HG03064 (cell line): ENCODE measurements around the gene ATP5F1D.

Source experiments
- ATAC-seq: cut with Tn5 transposase; IDR thresholded peaks from one replicate; pipeline ENCODE4 v1.9.1; 2021; ENCODE audit warnings: low read depth; ENCODE audit not compliant: unreplicated experiment

The ATP5F1D gene

GRCh38 chr19:1256646-1257474, 15.3 kb downstream of the ATP5F1D start:
- ATAC-seq, result no peak

DNA sequence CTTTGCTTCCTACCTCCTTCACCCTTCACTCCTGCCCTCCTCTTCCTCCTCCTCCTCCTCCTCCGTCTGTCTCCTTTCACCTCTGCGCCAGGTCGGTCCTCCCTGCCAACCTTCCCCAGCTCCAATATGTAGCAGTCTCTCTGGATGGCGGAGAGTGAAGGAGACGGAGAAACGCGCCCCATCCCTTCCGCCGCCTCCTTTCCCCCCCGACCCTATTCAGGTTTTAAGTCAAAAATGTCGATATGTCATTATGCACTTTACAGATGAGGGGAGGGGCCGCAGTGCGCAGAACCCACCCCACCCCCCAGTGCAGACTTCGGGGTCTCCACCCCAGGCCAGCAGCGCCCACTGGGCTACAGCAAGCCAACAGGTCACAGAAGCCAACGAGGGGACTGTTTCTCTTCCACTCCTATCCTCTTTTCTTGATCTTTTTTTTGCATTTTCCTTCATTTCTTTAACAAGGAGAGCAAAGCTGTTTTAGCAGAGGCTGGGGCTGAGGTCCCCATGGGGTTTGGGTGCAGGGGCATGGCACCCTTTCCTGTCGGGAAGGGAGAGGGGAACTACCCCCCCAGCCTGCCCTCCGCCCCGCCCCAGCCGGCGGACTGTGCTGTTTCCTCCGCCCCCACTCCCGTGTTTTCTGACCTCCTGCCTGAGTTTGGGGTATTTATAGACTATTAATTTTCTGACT, 16.1 kb downstream of the ATP5F1D start:
- no peak for ATAC-seq

DNA sequence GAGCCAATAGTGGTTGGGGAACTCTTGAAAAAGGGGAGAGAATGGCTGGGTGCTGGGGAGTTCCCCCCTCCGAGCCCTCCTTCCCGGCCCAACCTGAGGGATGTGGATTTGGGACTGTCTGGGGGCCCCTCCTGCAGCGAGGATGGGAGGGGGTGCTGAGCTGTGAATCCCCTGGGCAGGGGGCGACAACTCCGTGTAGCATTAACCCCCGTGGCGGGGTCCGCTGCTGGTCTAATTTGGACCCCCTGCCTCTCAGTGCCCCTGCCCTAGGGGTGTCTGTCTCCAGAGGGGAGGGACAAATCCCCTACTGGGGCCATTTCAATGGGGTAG, 16.6 kb downstream of the ATP5F1D start:
- ATAC-seq, result no peak

DNA sequence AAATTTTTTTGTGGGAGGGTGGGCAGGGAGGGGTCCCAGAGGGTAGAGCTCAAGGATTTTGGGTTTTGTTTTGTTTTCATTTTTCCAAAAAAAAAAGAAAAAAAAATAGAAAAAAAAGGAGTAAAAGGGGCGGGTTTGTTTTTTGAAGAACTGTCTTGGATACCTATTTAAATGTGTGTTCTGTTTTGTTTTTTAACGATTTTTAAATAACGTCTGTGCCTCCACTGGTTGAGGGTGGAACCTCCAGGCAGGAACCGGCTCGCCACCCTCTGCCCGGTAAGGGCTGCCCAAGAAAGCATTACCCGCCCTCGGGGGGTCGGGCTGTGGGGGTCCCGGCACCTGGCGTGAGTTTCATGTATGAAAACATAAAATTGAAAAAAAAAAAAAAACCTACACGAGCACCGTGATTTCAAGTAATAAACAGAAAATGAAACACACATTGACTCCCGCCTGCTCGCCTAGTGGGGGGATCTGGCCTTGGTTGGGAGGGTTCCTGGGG, 17.2 kb downstream of the ATP5F1D start:
- ATAC-seq, result no peak

DNA sequence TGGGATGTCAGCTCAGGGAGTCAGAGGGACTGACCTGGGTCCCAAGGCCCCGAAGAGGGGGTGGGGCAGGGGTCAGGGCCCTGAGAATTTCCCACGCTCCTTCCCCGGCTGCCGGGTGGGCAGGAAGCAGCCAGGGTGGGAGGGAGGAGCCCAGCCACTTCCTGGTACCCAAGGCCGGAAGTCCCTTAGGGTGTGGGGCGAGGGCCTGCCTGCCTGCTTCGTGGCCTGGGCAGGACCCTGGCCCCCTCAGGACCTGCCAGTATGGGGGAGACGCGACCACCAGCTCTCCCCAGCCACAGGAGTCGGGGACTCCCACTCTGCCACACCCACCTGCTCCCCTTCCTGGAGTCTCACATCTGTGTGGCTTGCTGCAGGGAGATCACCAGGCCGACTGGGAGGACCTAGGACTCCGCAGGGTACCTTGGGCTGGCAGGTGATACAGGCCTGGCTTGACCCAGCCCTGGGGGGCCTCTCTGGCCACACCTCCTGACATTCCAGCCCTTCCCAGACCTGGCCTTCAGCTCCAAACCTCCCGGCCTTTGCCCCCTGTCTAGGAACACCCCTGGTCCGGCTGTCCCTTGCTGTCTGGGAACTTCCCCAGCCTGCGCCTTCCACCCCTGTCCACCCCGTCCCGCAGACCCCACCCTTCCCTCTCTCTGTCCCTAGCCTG, 17.8 kb downstream of the ATP5F1D start:
- ATAC-seq, result no peak

GRCh38 chr19:1259876-1260748, 18.6 kb downstream of the ATP5F1D start:
- ATAC-seq, result no peak

DNA sequence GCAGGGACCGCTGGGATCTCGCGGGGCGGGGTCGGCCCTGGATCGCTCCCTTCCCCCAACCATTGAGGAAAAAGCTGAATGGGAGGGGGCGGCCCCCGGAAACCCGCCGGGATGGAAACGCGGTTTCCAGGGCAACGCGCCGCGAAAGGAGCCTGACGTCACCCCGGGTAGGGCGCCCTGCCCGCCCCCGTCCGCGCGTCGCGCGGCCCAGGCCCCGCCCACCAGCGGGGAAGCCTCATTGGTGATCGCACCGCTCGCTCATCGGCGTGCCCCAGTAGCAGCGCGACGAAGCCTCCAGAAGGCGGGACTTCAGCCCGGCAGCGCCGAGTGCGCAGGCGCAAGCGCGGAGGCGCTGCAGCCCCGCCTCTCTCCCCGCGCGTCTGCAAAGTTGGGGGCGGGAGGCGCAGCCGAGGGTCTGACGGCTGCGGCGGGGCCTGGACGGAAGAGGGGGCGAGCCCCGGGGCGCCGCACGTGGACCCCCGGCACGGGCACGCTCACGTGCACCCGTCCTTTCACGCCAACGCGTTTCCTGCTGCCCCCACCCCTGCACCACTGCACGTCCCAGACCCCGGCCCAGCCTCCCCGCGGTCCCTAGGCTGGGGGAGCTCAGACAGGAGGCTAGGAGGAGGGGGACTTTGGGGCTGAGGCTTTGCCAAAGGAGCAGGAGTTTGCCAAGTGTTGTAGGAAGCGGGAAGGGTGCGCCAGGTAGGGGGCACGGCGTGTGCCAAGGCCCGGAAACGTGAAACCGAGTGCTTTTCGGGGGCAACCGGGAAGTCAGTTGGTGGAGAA, 19.4 kb downstream of the ATP5F1D start:
- no peak for ATAC-seq

DNA sequence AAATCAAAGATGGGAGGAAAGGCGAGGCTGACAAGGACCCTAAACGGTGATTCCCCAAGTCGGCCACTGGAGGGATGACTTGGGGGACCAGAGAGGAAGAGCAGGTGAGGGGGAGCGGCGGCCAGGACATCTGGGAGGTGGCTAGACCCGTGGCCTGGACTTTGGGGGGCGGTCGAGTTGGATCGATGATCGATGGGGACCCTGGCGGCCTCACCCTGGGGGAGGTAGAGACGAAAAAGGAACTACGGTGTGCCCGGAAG, 19.9 kb downstream of the ATP5F1D start:
- no peak for ATAC-seq

DNA sequence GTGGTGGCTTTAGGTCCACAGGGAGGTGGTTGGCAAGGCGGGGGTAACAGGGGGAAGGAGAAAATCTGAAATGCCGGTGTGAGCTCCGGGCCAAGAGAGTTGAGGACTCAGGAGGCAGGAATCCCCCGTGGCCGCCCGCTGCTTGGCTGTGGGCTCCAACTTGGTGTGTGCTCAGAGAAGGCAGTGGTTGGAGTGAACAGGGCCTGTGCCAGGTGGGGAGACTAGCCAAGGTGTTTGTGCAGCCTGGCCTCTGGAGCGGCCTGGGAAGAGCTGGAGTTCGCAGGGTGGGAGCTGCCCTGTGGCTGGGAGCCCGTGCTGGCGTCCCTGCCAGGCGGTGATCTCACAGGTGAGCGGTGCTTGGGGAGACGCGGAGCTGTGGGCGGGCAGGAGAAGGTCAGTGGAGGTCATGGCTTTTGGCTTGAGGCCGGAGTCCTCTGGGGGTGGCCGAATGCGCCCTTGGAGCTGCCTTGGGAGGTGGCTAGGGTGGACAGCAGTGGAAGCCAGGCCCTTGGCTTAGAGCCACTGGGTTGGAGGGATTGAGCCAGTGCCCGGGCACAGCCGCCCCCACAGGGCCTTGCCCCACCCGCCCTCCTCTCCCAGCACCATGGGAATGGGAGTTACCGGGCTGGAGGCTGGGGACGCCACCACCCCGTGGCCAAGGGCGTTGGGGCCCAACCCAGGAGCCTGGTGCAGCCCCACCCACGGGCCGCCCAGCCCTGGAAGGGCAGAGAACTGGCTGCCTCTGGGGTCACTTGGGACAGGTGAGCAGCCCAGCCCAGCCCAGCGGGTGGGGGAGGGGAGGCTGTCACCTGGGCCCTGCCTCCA, 20.5 kb downstream of the ATP5F1D start:
- no peak for ATAC-seq

DNA sequence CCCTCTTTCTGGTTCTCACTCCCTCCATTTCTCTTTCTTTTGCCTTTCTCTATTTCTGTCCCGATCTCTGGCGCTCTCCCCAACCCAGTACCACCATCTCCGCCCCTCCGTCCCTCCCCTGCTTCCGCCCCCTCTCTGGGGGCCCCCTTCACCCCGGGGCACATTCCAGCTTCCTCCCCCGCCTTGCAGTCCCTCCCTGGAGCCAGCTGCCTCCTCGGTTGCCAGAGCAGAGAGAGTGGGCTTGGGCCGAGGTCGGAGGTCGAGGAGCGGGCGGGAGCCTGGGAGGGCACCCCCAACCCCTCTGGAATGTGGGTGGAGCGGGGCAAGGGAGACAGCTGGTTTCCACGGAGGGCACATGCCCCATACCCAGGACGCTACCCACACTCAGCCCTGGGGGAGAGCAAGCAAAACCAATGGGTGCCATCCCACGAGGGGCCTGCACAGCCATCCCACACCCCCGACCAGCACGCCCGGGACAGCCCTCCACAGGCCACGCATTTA, 21.1 kb downstream of the ATP5F1D start:
- ATAC-seq, result no peak

DNA sequence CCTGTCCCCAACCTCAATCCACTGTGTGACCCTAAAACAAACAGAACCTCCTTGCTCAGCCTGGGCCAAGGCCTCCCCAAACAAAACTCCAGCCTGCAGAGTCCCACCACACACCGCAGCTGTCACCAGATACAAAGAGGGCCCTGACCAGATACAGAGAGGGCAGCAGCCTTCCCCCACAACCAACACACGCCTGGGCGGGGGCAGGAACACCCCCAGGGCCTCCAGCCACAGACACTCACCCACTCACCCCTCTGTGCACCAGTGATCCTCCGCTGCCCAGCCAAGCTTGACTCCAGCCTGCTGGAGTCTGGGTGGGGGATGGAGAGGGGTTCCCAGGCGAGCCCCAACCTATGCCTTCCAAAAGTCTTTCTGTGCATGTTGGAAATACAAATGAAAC, 21.6 kb downstream of the ATP5F1D start:
- ATAC-seq, result no peak

DNA sequence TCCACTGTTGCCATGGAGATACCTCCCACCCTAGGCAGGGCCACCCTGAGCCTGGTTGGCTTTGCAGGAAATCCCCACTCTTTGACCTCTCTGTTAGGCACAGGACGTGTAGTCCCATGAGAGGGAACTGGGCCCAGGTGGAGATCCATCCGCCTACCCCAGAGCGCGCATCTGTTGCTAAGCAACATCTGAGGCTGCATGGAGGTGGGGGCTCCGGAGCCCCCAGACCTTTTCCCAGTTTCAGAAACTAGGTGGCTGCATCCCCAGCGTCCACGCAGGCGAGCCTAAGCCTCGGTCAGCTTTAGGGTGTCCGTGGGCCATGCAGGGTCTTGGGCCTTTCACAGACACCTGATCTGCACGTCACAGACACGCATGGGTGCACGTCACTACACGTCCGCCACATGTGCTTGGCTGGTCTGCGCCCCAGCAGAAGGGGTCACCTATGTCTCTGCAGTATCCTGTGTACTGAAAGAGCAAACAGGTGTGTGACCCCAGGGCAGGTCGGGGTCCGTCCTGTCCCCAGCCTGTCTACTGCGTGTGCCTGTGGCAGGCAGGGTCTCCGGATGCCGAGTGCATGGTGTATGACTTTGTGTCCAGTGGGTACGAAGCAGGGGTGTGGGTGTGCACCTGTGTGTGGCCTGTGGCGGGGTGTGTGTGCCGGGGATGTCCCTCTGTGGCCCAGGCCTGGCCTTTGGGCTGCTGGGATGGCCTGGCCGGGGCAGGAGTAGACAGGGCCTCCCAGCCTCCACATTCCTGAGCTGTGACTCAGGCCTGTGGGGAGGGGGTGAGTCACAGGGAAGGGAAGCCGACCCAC, 23.5 kb downstream of the ATP5F1D start:
- no peak for ATAC-seq

- ATAC-seq, result no peak
Measured at GRCh38 chr19:1265615-1266128, 24.1 kb downstream of the ATP5F1D start.

GRCh38 chr19:1266129-1266915, 24.8 kb downstream of the ATP5F1D start:
- ATAC-seq, result no peak

- ATAC-seq, result no peak
Measured at GRCh38 chr19:1266916-1267476, 25.4 kb downstream of the ATP5F1D start.

DNA sequence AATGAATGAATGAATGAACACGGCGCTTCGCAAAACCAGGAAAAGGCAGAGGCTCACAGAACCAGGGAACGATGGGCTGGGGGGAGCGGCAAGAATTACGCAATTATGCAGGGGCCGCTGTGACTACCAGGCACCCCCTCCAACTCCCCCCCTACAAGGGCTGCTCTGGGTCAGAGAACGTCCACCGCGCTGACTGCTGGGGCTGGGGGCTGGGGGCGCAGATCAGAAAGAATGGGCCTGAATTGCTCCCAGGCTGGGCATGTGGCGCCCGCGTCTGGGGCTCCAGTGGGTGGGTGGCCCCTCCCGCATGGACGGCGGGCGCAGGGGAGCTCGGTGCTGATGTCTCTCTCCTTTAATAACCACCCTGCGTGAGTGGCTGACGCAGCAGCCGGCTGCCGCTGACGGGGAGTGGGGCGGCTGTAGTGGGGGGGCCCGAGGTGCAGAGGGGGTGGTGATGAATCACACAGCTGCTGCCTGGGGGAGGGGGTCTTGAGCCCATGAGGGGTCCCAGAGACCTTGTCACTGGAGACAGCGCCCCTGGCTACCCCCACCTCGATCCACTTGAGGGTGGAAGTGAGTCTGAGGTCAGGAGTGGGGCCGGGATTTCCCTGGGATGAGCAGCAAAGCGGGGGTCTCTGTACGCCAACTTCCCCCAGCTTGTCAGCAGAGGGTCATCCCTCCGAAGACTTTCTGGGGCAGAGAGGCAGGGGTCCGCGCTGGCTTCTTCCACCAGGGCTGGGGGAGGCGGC, 26.1 kb downstream of the ATP5F1D start:
- ATAC-seq, result no peak
